HepG2 (cell line): ENCODE measurements around the gene INTS4. TPM values are rescaled to one million over a fixed set of nuclear protein-coding genes. Genes with fewer than 3 reads are reported as not detected.

Experiments used
- BORCS8-MEF2B ChIP-seq: sonication (generic); formaldehyde crosslinking; IDR thresholded peaks from 2 replicates; pipeline ENCODE4 v1.8.0; 2022; ENCODE audit warnings: mild to moderate bottlenecking, missing genetic modification reagents
- ETV5 ChIP-seq: IDR thresholded peaks from 2 replicates; pipeline ENCODE4 v1.6.1; 2018; ENCODE audit warnings: missing biosample characterization, missing genetic modification reagents, inconsistent platforms, borderline replicate concordance
- GABPA ChIP-seq, 2 experiments: IDR thresholded peaks; 2 replicates each; pipeline ENCODE4 v1.6.1; 2011 to 2016; ENCODE audit warnings: low read depth in 2 of 2, low read length in 1 of 2, missing biosample characterization in 1 of 2, missing genetic modification characterization in 1 of 2
- HIC2 ChIP-seq: sonication (generic); formaldehyde crosslinking; IDR thresholded peaks from 2 replicates; pipeline ENCODE4 v1.9.0; 2022; ENCODE audit warnings: low read depth, missing genetic modification reagents
- KLF11 ChIP-seq: IDR thresholded peaks from 2 replicates; pipeline ENCODE4 v1.6.1; 2016; ENCODE audit warnings: missing compliant biosample characterization
- ZMAT3 ChIP-seq: sonication (generic); formaldehyde crosslinking; conservative IDR thresholded peaks from 2 replicates; pipeline ENCODE4 v1.7.0; 2021; ENCODE audit warnings: missing genetic modification reagents
- ZNF318 ChIP-seq: sonication (generic); formaldehyde crosslinking; IDR thresholded peaks from 2 replicates; pipeline ENCODE4 v1.4.0; 2020; ENCODE audit warnings: mild to moderate bottlenecking, missing genetic modification reagents
- ZNF335 ChIP-seq: sonication (generic); formaldehyde crosslinking; IDR thresholded peaks from 2 replicates; pipeline ENCODE4 v1.4.0; 2020; ENCODE audit warnings: missing genetic modification reagents
- ZNF451 ChIP-seq: sonication (generic); formaldehyde crosslinking; IDR thresholded peaks from 2 replicates; pipeline ENCODE4 v1.5.0; 2020; ENCODE audit warnings: mild to moderate bottlenecking, missing genetic modification reagents
- polyA plus RNA-seq, 8 experiments: library from polyadenylated mRNA; depleted of rRNA in 3 of 8; stranded (reverse) in 7 of 8; unstranded in 1 of 8; fragments of >200 nt; fragmentation: Illumina TruSeq in 4 of 8; extraction: Trizol in 4 of 8; gene quantifications; 2 replicates each; pipeline versions ENCODE4 v1.2.1 to v1.2.3, GENCODE V29; 2011 to 2016; ENCODE audit warnings: low read depth in 4 of 8, missing spikeins in 1 of 8, mixed read lengths in 1 of 8; ENCODE audit not compliant: insufficient read depth in 1 of 8
- total RNA-seq, 5 experiments: library from RNA; depleted of rRNA; stranded (reverse); fragments of >200 nt; fragmentation: Illumina TruSeq; extraction: Trizol; gene quantifications; 2 replicates each; pipeline ENCODE4 v1.2.3, GENCODE V29; 2016; ENCODE audit warnings: low read depth in 1 of 5
- TF ChIP-seq, protein P1 (sequence below), 2 experiments: sonication (generic) in 1 of 2; formaldehyde crosslinking in 1 of 2; IDR thresholded peaks; 2 replicates each; pipeline versions ENCODE4 v1.4.0 to v1.6.1; 2016 to 2020; ENCODE audit warnings: borderline replicate concordance in 1 of 2, low read depth in 1 of 2, mild to moderate bottlenecking in 1 of 2, missing genetic modification reagents in 1 of 2

INTS4 gene
- total and polyA plus RNA-seq, 2 of the 13 experiments (the other 11 are each of a cell fraction or from before 2014, with no cell fraction given), result 37.3 to 44.8 TPM

GRCh38 chr11:78022397-78023396 lies 28.2 kb upstream of the INTS4 start, which contains the start of gene KCTD14 (continued):
- 0 out of 2 replicates have a peak, but pooled peaks have one; percentile 38 for TF ChIP-seq ZNF318
- TF ChIP-seq GABPA (IDR thresholded peaks at IDR 0.05; ENCODE audit: low read depth, low read length), result peak; percentile 47; the same call in 1 of the 2 replicates
- TF ChIP-seq GABPA (CRISPR knock-in tag; IDR thresholded peaks at IDR 0.05; ENCODE audit: low read depth), result peak; percentile 77
- peak; percentile 83; the same call in 1 of the 2 replicates for TF ChIP-seq ETV5 (CRISPR knock-in tag)
- TF ChIP-seq, protein P1, sequence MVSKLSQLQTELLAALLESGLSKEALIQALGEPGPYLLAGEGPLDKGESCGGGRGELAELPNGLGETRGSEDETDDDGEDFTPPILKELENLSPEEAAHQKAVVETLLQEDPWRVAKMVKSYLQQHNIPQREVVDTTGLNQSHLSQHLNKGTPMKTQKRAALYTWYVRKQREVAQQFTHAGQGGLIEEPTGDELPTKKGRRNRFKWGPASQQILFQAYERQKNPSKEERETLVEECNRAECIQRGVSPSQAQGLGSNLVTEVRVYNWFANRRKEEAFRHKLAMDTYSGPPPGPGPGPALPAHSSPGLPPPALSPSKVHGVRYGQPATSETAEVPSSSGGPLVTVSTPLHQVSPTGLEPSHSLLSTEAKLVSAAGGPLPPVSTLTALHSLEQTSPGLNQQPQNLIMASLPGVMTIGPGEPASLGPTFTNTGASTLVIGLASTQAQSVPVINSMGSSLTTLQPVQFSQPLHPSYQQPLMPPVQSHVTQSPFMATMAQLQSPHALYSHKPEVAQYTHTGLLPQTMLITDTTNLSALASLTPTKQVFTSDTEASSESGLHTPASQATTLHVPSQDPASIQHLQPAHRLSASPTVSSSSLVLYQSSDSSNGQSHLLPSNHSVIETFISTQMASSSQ (IDR thresholded peaks at IDR 0.05; ENCODE audit: low read depth), result no peak
- TF ChIP-seq, protein P1 (CRISPR knock-in tag; IDR thresholded peaks at IDR 0.05; ENCODE audit: borderline replicate concordance), result peak; percentile 61; the same call in 1 of the 2 replicates
- peak; percentile 85 for TF ChIP-seq HIC2
- 0 out of 2 replicates have a peak, but pooled peaks have one; percentile 44 for TF ChIP-seq KLF11
- TF ChIP-seq BORCS8-MEF2B (CRISPR knock-in tag), result peak; percentile 77; the same call in 1 of the 2 replicates
- 0 out of 2 replicates have a peak, but pooled peaks have one; percentile 28 for TF ChIP-seq ZMAT3 (CRISPR knock-in tag)
- TF ChIP-seq ZNF335 (CRISPR knock-in tag), result no peak
- 0 out of 2 replicates have a peak, but pooled peaks have one; percentile 63 for TF ChIP-seq ZNF451 (CRISPR knock-in tag)
